ENCODE measurements around the gene INO80D.
"Not testable (repeated sequence)": the region's sequence is repeated elsewhere in the genome, so short reads cannot be mapped to it uniquely, and the experiment has no call there.

Gene INO80D

DNA sequence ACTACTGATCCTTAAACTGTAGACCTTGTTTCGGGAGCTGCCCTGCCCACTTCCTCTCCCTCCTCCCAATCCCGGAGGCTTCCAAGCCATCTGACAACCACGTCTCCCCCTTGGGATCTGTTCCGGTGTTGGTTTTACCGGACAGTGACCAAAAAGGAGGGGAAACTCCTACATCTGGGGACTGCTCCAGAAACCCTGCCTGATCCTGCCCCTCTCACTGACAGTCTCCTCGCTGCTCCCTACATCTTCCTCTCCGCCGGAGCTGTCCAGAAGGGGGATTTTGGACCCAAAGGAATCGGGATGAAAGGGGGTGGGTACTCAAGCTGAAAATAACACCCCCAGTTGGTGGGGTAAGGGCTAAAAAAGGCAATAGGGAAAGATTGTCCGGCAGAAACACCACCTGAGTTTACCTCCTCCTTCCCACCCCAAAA is 1.5 kb downstream of the INO80D start:
- peak; percentile 40 for DNase-seq

GRCh38 chr2:206083602-206084438 is 2.2 kb downstream of the INO80D start:
- DNase-seq: peak; percentile 39

- DNase-seq: no peak
Observed at GRCh38 chr2:206082298-206082843, 3.6 kb downstream of the INO80D start.

DNA sequence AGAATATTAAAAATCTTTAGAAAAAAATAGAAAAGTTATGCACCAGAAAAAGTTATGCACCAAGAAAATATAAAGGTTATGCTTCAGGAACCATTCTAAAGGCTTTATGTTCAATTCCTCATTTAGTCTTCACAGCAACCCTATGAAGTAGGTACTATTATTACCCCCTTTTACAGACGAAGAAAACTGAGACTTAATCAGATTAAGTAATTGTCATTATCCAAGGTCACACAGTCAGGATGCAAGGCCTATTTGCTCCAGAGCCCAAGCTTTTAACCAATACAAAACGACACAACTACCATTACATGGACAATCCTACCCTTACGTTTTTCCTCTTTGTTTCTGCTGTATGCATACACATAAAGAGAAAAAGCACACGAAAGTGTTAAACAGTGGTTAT is 5.0 kb downstream of the INO80D start:
- no peak for DNase-seq

- no peak for DNase-seq
Observed at GRCh38 chr2:206079699-206080465, 6.1 kb downstream of the INO80D start.

DNA sequence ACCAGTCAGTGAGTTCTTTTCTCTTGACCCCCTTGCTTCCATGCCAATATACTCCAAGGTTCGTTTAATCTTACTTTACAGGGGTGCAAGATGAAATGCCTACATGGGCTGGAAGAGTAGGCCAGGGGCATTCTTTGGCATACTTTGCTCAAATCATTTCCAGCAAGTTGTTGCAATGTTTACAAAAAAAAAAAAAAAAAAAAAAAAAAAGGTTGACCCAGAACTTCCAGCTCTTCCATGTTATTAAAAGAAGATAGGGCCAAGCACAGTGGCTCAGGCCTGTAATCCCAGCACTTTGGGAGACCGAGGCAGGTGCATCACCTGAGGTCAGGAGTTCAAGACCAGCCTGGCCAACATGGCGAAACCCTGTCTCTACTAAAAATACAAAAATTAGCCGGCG is 8.1 kb downstream of the INO80D start:
- DNase-seq: not testable (repeated sequence)

GRCh38 chr2:206075113-206075512 is 10.9 kb downstream of the INO80D start:
- no peak for DNase-seq

DNA sequence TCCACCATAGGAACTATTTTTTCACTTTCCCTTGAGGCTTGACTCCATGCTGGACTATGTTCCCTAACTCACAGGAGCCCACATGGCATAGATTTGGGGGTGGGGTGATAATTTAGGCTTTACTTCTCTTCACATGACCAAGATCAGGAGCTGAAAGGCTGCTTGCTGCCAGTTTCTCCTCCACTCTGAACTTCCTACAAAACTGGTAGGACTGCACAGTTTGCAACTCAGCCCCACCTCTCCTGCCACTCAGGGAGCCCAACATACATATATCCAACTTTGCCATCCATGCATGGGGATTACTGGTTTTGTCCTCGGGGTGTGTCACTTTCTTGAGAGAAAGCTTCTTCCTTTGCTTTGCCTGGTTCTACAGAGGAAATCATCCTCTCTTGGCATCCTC is 14.2 kb downstream of the INO80D start:
- DNase-seq: no peak

DNA sequence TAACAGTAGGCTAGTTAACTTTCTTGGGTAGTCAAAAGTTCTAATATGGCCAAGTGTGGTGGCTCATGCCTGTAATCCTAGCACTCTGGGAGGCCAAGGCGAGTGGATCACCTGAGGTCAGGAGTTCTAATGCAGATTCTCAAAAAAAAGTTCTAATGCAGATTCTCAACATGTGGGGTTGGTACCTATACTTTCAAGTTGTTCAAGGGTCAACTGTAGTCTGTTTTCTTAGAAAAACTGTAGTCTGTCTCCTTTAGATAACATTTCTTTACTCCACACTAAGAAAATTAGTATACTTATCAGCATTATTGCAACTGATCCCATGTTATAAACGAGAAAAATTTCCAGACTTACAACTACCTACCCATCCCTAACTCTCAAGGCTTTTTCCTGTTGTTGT is 16.6 kb downstream of the INO80D start:
- no peak for DNase-seq

DNA sequence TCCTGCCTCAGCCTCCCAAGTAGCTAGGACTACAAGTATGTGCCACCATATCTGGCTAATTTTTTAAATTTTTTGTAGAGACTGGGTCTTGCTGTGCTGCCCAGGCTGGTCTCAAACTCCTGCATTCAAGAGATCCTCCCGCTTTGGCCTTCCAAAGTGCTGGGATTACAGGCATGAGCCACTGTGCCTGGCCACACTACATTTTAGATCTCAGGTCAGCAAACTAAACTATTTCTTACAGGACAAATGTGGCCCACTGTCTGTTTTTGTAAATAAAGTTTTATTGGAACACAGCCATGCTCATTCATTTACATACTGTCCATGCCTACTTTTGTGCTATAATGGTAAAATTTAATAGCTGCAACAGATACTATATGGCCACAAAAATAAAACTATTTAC is 17.8 kb downstream of the INO80D start:
- DNase-seq: no peak

DNA sequence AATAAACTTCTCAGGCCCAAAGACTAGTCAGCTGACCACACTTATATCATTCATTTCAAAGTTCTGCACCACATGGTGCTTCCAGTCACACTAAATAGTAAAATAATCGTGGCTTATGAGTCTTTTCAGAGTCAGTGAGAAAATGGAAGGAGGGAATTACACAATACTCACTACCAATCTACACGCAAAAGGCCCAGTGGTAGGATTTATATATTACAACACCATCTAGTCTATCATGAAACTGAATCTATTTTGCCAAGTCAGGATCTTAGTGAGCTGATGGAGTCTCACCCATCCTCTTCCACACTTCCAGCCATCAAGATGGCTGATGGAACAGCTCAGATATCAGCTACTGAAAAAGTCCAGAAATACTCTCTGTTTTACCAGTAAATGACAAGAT is 21.9 kb downstream of the INO80D start:
- DNase-seq: no peak

GRCh38 chr2:206063635-206064034 is 22.3 kb downstream of the INO80D start:
- DNase-seq: no peak

DNA sequence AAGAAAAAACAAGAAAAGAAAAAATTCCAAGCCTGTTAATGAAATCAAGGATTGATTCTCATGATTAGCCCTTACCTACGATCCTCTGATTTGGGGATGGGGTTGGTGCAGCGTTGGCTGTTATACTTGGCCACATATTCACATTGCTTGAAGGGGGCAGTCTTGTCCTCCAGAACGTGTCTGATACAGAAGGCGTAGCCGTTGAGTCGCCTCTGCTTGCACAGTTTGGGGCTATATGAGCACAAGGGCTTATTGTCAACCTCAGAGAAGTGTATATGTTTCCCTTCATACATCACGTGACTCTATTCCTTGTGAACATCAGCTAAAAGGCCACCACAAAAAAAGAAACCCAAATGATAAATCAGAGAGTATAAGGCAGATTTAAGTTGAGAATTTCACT is 23.2 kb downstream of the INO80D start:
- no peak for DNase-seq

DNA sequence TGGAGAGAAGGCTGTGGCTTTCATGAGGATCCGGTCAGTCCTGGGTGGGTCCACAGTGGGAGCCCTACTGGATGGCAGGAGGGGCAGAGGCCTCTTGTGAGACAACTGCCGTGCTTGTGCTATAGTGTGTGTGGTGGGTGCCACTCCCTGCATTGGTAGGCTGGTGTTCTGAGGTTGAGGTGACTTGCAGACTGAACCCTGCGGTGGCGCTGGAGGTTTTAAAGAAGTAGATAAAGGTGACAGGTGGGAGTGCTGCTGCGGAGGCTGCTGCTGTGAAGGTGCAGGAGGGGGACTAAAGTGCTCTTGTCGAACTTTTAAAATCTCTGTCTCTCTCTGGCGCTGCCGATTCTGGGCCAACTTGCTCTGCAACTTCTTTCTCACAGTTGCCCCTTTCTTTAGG is 29.7 kb downstream of the INO80D start:
- no peak for DNase-seq

GRCh38 chr2:206054952-206055351 is 31.0 kb downstream of the INO80D start:
- no peak for DNase-seq

- no peak for DNase-seq
Observed at GRCh38 chr2:206051912-206052311, 34.1 kb downstream of the INO80D start.

- no peak for DNase-seq
Observed at GRCh38 chr2:206049392-206049791, 36.6 kb downstream of the INO80D start.

DNA sequence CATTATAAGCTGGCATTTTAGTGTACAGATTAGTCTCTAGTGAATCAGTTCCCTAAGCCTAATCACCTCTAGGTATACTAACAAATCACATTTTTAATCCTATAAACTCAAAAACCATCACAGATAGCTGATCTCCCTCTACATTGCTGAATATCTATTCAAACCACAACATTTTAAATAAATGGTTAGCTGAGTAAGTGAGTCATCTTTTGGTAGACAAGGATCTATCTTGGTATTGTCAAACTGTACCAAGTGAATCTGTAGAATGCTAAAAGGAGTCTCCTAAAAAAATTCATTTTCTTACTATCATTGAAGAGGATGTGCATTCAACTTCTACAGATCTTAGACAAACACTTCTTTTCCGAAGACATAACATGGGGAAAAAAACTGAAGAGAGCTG is 40.7 kb downstream of the INO80D start:
- DNase-seq: no peak

DNA sequence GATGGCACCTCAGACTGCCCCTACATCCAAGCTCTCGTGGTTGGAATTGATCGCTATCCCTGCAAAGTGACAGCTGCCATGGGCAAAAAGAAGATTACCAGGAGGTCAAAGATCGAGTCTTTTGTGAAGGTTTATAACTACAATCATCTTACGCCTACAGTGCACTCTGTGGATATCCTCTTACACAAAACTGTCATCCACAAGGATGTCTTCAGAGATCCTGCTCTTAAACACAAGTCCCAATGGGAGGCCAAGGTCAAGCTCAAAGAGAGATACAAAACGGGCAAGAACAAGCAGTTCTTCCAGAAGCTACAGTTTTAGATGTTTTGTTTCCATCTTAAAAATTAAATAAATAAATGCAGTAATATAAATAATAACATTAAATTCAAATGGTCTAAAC is 45.4 kb downstream of the INO80D start:
- no peak for DNase-seq

- DNase-seq: not testable (repeated sequence)
Observed at GRCh38 chr2:206035393-206035792, 50.6 kb downstream of the INO80D start.

GRCh38 chr2:206033452-206033851 is 52.5 kb downstream of the INO80D start:
- not testable (repeated sequence) for DNase-seq

GRCh38 chr2:206031950-206032567 is 53.9 kb downstream of the INO80D start:
- no peak for DNase-seq

DNA sequence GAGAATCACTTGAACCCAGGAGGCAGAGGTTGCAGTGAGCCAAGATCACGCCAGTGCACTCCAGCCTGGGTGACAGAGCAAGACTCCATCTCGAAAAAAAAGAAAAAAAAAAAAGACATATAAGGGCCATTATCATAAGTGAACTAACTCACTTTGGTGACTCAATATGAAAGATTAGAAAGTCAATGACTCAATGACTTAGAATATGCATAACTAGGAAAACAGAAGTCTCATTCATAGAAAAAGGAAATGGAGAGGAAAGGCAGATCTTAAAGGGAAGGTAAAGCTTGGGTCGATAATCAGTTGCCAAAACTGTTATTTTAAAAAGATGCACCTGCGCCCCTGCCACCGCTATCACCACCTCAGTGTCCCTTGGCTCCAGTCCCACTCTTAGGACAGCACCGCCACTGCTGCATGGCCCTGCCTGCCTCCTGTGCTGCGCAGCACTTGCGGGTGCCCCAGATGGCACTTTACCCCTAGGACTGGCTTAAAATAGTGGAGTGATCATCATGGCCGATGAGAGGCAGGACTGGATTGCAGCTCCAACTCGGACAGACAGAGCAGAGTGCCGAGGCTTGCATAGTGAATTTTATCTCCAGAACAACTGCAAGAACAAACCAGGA is 54.7 kb downstream of the INO80D start:
- DNase-seq: no peak
